ENCODE measurements around the gene FLOT1.
A peak's percentile ranks its signal among the peaks of the same experiment; 100 is the strongest.

Gene FLOT1

DNA sequence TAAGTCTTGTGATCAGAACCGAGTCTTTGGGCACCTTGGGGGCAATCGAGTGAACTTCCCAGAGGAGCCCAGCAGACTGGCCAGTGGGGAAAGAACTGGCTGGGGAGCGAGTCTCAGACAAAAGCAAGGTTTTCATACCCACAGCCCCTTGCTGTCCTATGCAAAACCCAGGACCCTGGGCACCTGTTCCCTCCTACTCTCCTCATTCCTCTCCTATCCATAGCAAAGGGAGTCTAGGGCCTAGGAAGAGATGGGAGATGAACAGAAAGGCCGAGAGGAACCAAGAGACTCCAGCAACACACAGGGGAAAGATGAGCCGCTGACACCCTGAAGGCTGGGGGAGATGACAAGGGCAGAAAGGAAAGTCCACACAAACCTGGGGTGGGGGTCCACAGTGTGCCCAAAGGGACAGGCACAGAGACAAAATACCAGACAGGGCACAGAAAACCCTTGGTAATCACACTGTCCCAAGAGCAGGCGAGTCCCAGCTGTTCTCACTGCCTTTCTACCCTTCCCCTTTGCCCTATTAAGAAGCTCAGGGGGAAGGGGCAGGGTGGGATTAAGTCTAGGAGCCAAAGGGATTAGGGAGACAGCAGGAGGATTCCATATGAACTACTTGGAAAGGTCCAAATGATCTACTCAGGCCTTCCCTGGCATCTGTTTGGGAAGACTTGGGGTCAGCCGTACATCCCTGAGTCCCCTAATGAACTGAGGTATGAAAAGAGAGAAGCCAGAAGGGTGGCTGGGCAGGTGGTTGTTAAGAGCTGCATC is 62.5 kb downstream of the FLOT1 start:
- DNase-seq (ENCODE audit: low spot score) = no peak

DNA sequence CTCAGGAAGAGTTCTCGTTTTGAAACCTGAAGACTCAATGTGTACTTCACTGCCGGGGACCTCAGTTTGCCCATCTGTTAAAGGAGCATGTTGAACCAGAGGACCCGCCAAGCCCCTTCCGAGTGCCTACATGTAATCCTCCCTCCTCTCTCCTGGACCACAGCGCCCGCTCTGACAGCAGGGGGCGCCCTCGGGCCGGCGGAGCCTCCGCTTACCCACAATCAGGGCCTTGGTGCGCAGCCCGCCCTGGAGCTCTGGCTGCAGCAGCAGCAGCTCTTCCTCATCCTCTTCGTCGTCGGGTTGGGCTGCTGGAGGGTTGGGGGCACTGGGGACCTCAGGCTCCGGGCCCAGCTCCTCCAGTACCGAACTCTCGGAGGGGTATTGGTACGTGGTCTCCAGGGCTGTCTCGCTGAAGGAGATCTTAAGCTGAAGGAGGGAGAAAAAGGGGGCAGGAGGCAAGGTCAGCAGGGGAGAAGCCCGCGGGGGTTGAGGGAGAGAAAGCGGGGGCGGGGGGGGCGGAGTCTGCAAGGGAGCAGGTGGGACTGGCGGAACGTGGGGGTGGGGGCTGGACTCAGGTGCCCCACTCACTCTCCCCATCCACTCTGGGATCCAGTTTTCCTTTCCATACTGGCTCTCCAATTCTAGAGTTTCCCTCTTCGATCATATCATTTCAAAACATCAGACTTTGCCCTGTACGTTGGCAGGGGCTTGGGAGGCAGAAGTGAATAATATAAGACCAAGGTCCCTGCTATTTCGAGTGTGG is 63.3 kb downstream of the FLOT1 start:
- peak; percentile 72 for DNase-seq (ENCODE audit: low spot score)

All from HuH-7.5 (cell line).